HG03025 (cell line): ENCODE measurements around the gene XRCC4.

Experiments
- ATAC-seq: cut with Tn5 transposase; IDR thresholded peaks from one replicate; pipeline ENCODE4 v1.9.1; 2021; ENCODE audit warnings: mild to moderate bottlenecking, moderate library complexity; ENCODE audit not compliant: unreplicated experiment, low FRiP score

The XRCC4 gene

DNA sequence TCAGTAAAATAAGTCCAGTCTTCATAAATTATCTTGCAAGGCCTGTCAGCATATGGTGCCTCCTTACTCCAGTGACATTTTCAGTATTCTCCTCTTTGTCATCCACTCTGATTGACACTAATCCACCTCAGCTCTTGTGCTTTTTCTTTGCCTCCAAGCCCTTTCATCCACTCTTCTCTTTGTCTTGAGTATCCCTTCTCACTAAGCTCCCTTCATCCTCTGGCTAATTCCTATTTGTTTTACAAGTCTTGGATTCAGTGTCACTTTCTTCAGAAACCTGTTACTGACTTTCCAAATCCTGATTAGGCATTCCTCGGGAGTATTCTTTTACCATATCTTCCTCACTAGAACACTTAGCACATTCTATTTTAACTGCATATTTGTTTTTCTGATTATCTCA, 293.6 kb downstream of the XRCC4 start:
- ATAC-seq: no peak

GRCh38 chr5:83371726-83372125, 294.4 kb downstream of the XRCC4 start:
- ATAC-seq: no peak

GRCh38 chr5:83374547-83374946, 297.2 kb downstream of the XRCC4 start:
- ATAC-seq: no peak

DNA sequence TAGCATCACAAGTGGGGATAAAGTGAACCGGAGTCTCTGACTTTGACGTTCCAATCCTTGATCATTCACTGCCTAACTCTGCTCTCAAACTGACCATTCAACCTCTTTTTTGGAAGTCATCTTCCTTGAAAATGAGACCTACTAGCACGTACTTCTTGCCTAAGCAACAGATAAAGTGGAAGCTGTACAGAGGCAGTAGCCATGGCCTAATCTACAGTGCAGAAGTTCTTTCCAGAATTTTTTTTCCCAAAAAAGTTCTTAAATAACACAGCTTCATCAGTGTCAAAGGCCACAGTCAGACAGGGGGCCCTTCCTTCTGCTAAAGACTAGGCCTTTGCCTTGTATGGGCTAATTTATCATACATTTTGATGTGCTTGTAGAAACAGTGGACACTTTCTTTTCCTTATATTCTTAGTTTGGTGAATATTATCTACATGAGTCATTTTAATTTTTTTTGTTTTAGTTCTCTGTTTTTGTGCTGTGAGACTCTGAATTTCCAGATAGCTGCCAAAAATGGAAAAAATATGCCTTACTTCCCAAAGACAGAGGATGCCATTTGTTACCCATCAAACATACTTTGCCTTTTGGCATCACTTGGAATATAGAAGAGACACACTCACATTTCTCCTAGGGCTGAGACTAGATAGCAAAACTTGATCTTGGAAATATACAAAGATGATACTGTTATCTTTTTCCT, 297.9 kb downstream of the XRCC4 start:
- no peak for ATAC-seq

DNA sequence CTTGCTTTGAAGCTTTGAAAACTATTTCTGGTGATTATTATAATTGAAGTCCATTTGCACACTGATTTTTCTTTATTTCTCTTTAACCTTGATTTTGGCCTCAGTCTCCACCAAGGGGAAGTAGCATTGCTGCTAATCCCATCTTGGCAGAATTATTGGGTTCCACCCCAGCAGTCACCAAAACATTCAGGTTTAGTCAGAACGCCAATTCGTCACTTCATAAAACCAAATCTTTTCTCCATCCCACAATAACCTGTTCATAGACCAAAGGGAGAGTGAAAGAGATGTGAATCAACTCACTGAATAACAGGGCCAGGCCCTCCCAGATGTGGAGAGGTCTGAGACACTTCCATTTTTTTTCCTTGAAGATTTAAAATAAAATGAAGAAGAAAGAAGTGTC, 299.1 kb downstream of the XRCC4 start:
- ATAC-seq: no peak

DNA sequence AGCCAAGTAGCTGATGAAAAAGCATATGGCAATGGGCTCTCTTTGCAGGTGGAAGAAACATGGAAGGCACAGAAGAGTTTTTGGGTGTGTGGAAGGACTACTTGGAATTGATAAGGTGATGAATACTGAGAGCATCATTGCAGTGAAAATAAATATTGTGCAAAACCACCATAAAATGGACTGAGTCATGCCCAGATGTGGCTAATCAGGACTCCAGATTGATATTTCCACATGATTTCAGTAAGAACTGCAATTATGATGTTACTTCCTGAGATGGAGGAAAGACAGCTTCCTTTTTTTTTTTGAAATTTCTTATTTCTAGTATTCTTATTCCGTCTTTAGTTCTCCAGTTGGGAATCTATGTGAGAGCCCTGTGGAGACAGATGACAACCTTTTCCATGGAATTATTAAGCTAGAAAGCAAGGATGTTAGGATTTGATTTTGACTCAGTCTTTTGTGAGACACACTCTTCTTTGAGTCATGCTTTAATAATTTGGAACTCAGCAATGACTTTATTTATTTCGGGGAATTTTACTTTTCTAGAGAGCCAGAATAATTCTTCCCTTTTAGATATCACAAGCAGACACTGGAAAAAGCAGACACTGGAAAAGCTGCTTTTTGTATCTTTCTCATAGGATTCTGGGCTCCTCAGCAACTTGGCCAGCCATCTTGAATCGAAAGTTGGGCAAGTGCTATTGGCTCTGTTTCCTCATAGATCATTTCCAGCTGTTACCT, 300.0 kb downstream of the XRCC4 start:
- no peak for ATAC-seq

GRCh38 chr5:83378624-83379289, 301.4 kb downstream of the XRCC4 start:
- no peak for ATAC-seq

- no peak for ATAC-seq
Measured at GRCh38 chr5:83385812-83386211, 308.5 kb downstream of the XRCC4 start.

DNA sequence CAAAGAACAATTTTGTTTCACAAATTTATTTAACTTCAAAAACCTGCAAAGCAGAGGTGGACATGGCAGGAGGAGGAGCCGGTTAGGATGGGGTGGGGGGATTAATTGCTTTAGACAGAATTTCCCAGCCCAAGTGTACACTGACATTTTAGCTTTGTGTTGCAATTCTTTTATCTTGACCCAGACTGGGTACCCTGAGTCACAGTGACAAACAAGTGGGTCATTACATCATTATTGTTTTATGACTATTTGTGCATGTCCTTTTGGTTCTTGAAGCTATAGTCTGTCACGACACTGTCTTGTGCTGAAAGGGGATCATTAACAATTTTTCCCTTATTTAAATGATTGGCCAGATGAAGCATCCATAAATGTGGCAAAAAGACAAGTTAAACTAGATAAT, 309.7 kb downstream of the XRCC4 start:
- ATAC-seq: no peak

GRCh38 chr5:83388608-83389007, 311.3 kb downstream of the XRCC4 start:
- no peak for ATAC-seq

- ATAC-seq: no peak
Measured at GRCh38 chr5:83392766-83393503, 315.6 kb downstream of the XRCC4 start.

- ATAC-seq: no peak
Measured at GRCh38 chr5:83393504-83393866, 316.1 kb downstream of the XRCC4 start.

- ATAC-seq: no peak
Measured at GRCh38 chr5:83394190-83394589, 316.8 kb downstream of the XRCC4 start.

DNA sequence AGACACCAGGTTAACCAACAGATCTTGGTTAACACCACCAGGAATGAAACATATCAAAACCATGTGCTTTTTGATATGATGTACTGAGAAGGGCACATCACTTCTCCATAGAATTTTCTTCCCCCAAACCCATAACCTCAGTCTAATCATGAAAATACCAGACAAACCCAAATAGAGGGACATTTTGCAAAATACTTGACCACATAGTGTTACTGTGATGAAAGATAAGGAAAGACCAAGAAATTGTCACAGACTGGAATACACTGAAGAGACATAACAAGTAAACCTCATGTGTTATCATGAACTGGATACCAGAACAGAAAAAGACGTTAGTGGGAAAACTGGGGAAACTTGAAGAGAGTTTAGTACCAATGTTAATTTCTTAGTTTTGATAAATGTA, 319.3 kb downstream of the XRCC4 start:
- no peak for ATAC-seq

GRCh38 chr5:83397658-83398057, 320.3 kb downstream of the XRCC4 start:
- no peak for ATAC-seq

- ATAC-seq: no peak
Measured at GRCh38 chr5:83400241-83400640, 322.9 kb downstream of the XRCC4 start.

- no peak for ATAC-seq
Measured at GRCh38 chr5:83400701-83401100, 323.4 kb downstream of the XRCC4 start.

- peak; percentile 58 for ATAC-seq
Measured at GRCh38 chr5:83401122-83401731, 323.9 kb downstream of the XRCC4 start.

GRCh38 chr5:83401775-83402174, 324.4 kb downstream of the XRCC4 start:
- no peak for ATAC-seq
